Inflammatory macrophage (primary cell): ENCODE results near the gene PFKM.

Experiments
- DNase-seq, 2 donors: peaks; one replicate each; pipeline ENCODE4 v3.0.0-alpha.2; 2020 to 2022

PFKM gene

GRCh38 chr12:48189331-48190125, 70.4 kb downstream of the PFKM start:
- peak; percentile 73 to 79 for DNase-seq

- DNase-seq = no peak
Observed at GRCh38 chr12:48191096-48191495, 71.9 kb downstream of the PFKM start.

GRCh38 chr12:48192861-48193260, 73.7 kb downstream of the PFKM start:
- DNase-seq = no peak

GRCh38 chr12:48193623-48194022, 74.5 kb downstream of the PFKM start:
- DNase-seq = no peak

- DNase-seq = no peak
Observed at GRCh38 chr12:48194799-48195201, 75.6 kb downstream of the PFKM start.
